GM19043 (cell line): ENCODE results near the gene DEFB108B.
A peak's percentile ranks its signal among the peaks of the same experiment; 100 is the strongest.
"Not testable (repeated sequence)": the region's sequence is repeated elsewhere in the genome, so short reads cannot be mapped to it uniquely, and the experiment has no call there.

ENCODE experiments used
- ATAC-seq: cut with Tn5 transposase; IDR thresholded peaks from one replicate; pipeline ENCODE4 v1.9.1; 2021; ENCODE audit warnings: low read depth; ENCODE audit not compliant: unreplicated experiment

The DEFB108B gene

GRCh38 chr11:71832811-71833210, at the start of gene DEFB108B:
Gene DEFB108B (plus strand): TSS chr11:71833200. CDS start chr11:71833200, 0 bp downstream.
- ATAC-seq: not testable (repeated sequence)

- peak; percentile 21 for ATAC-seq
Measured at GRCh38 chr11:71786114-71786847, 46.7 kb upstream of the DEFB108B start.

- ATAC-seq: peak; percentile 98
Measured at GRCh38 chr11:71786848-71787097, 46.2 kb upstream of the DEFB108B start.

- ATAC-seq: peak; percentile 80
Measured at GRCh38 chr11:71787098-71787823, 45.7 kb upstream of the DEFB108B start.

- ATAC-seq: not testable (repeated sequence)
Measured at GRCh38 chr11:71787824-71788454, 45.1 kb upstream of the DEFB108B start.

- ATAC-seq: not testable (repeated sequence)
Measured at GRCh38 chr11:71789444-71790196, 43.4 kb upstream of the DEFB108B start.

- ATAC-seq: not testable (repeated sequence)
Measured at GRCh38 chr11:71791111-71791510, 41.9 kb upstream of the DEFB108B start.

- ATAC-seq: not testable (repeated sequence)
Measured at GRCh38 chr11:71792621-71793235, 40.3 kb upstream of the DEFB108B start.

GRCh38 chr11:71794386-71795040, 38.5 kb upstream of the DEFB108B start:
- ATAC-seq: not testable (repeated sequence)

- ATAC-seq: not testable (repeated sequence)
Measured at GRCh38 chr11:71795236-71795635, 37.8 kb upstream of the DEFB108B start.

GRCh38 chr11:71796016-71796415, 37.0 kb upstream of the DEFB108B start:
- not testable (repeated sequence) for ATAC-seq

- ATAC-seq: not testable (repeated sequence)
Measured at GRCh38 chr11:71796781-71797180, 36.2 kb upstream of the DEFB108B start.

- ATAC-seq: not testable (repeated sequence)
Measured at GRCh38 chr11:71799556-71800128, 33.4 kb upstream of the DEFB108B start.

- ATAC-seq: not testable (repeated sequence)
Measured at GRCh38 chr11:71800335-71800953, 32.6 kb upstream of the DEFB108B start.

- ATAC-seq: not testable (repeated sequence)
Measured at GRCh38 chr11:71801026-71801425, 32.0 kb upstream of the DEFB108B start.

GRCh38 chr11:71802874-71803273, 30.1 kb upstream of the DEFB108B start:
- not testable (repeated sequence) for ATAC-seq

GRCh38 chr11:71804158-71804947, 28.6 kb upstream of the DEFB108B start:
- not testable (repeated sequence) for ATAC-seq

GRCh38 chr11:71812529-71812928, 20.5 kb upstream of the DEFB108B start:
- ATAC-seq: not testable (repeated sequence)
